GM21360 (cell line): ENCODE data around the gene IRX4.
"Not testable (repeated sequence)": the region's sequence is repeated elsewhere in the genome, so short reads cannot be mapped to it uniquely, and the experiment has no call there.

Source experiments
- ATAC-seq: cut with Tn5 transposase; IDR thresholded peaks from one replicate; pipeline ENCODE4 v1.9.1; 2021; ENCODE audit warnings: mild to moderate bottlenecking, moderate library complexity; ENCODE audit not compliant: unreplicated experiment

IRX4 gene

DNA sequence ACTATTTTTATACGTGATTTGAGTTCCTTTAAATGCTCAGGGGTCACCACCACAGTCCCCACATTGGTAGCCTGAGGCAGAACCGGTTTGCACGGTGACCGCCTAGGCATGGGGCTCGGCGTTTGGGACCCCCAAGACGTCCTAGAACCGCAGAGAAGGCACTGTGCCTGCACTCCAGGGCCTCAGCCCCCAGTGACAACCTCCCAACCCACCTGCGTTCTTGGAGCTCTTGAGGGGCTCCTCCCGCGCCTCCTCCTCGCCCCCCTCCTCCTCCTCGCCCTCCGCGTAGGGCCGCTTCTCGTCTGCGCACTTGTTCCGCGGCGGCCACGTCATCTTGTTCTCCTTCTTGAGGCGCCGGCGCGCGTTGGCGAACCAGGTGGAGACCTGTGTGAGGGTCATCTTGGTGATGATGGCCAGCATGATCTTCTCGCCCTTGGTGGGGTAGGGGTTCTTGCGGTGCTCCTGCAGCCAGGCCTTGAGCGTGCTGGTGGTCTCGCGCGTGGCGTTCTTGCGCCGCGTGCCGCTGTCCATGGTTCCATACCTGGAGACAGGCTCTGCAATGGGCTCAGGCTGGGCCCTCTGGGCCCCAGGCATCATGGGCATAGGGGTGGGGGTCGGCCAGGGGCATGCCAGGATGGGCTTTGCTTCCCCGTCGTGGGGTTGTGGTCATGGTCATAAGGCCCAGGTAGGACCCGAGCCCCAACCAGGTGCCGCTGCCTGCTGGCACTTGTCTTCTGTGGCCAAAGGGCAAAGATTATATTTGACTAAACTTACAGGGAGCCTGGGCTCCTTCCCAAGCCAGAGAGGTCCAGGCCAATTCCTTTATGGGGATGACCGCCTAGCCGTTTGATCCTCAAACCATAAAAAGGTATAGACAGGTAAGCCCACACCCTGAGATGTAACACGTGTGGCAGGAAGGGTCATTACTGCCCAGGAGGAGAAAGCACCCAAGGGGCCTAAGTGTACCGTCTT, 3.1 kb downstream of the IRX4 start:
- no peak for ATAC-seq

DNA sequence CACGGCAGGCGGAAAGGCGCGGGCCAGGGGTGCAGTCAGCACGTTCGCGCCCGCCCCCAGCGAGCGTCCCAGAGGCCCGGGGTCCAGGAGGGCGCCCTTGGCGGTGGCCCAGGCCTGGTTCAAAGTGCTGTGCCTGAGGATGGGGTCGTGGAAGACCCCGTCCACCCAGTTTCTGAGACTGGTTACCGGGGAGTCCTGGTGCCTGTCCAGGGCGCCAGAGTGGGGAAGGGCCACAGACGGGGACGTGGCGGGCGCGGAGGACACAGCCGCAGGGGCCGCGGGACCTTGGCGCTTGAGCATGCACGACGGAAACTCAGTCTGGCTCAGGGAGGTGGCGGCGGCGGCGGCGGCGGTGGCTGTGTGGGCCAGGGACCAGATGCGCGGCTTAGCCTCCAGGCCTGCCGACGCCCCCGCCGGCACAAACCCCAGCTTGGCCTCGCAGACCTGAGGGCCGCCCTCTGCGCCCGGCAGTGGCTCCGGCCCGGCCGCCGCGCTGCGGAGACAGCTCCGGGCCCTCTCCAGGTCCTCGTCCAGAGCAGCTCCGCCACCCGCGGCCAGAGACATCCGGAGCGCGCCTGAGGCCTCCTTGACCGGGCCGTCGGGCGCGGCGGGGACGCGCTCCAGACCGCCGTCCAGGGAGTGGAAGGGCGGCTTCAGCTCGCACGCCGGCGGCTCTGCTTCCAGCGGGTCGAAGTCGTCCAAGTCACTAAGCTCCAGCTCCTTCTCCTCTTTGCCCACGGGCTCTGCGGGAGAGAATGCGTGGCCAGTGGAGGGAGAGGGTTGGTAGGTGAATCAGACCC, 4.5 kb downstream of the IRX4 start:
- ATAC-seq = no peak

DNA sequence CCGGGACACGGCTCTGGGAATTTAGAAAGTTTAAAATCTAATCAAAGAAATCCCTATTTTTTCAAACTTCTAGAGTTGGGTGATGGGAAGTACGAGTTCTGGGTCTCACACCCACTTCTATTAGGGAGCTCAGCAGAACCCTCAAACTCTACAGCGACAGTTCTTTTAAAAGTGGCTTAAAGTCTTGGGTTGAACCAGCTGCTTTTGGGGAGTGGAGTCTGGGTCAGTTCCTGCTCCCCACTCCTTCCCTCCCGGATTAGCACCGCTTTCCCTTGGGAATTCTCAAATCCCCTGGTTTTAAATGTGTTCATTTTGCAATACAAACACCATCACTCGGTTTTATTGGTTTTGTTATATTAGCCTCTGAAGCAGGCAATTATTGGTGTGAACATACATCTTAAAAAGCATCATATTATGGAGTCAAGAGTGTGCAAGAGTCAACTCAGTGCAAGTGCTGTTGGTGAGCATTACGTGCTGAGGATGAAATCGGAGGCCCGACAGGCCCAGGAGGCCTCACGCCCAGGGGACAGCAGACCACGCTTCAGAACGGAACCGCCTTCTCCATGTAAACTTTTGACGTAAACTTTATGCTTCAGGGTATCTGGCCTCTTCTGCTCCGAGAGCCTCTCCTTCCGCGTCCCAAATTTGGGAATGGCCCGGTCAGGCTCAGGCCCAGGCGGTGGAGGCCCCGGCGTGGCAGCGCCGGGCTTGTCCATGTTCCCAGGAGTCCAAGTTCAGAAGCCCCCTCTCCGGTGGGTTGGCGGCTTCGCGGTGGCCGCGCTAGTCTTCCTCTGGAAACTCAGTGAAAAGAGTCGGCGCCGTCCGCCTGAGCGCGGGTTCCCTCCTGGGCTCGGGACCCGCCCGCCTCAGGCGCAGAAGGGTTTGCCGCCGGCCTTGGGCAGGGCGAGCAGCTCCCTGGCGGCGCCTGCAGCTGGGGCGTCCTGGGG, 5.3 kb downstream of the IRX4 start:
- no peak for ATAC-seq

DNA sequence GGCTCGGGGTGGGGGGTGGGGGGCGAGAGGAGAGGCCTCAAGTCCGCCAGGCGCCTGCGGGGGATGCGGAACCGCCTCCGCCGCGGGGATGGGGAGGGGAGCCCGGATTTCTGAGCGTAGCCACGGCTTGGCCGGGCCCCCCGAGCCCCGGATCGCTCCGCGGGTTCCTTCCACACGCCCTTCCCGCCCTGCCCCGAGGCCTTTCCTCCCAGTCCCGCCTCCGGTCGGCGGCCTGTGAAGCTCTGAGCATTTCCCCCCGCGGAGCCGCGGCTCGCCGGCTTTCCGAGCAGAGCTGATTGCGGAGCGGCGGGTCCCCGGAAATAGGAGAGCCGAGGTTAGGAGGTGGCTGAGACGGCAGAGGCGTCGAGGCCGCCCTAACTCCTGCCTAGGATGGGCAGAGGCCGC, 6.1 kb downstream of the IRX4 start:
- ATAC-seq = no peak

DNA sequence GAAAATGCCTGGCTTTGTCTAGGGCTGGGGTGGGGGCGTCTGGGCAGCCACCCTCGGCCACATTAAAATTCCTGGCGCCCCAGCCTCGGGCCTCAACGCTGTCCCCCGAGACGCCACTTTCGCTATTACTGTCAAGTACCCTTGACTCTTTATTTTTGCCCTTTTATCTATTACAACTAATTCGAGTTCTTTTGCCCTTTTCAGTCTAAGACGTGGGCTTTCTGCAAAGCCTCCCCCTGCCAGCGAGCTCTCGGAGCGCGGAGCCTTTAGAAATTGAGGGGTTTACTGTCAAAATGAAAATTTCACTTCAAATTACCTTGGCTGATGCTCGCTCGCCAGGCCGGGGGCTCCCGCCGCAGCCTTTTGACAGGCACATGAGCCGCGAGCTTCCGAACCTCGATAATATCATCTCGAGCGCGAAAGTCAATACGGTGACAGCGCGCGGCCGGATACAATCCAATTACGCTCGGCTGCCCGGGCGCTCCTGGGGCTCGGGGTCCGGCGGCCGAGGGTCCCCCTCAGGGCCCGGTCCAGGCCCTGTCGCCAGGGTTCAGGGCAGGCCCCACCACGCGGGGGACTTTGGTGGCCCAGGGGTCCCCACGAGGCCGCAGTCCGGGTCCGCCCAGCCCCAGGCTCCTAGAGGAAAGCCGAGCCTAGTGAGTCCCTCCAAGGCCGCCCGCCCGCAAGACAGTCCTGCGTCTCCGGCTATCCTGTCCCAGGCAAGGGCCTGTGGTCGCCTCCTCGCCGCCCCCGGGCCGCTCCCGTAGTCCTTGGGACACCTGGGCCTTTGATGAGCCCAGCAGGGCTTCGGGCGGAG, 6.7 kb downstream of the IRX4 start:
- ATAC-seq = no peak

GRCh38 chr5:1875281-1875842, 7.4 kb downstream of the IRX4 start:
- ATAC-seq = no peak

DNA sequence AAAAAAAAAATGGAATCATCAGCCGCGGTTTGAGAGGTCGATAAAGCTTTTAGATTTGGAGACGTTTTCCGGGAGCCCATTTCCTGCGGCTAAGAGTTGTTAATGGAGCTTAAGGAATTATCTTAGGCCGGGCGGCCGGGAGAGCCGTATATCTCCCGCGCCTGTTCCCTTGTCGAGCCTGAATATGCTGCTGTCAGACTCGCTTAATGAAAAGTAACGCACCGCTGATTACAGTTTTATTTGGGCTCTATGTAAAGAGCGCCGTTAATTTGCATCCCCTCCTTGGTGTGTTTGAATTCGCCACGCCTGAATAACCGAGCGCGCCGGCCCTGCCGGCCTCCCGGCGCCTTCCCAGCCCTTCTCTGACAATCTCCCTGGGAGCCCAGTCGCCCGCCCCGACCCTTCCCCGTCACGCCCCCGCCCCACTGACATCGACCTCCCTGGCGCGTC, 7.9 kb downstream of the IRX4 start:
- ATAC-seq = no peak

DNA sequence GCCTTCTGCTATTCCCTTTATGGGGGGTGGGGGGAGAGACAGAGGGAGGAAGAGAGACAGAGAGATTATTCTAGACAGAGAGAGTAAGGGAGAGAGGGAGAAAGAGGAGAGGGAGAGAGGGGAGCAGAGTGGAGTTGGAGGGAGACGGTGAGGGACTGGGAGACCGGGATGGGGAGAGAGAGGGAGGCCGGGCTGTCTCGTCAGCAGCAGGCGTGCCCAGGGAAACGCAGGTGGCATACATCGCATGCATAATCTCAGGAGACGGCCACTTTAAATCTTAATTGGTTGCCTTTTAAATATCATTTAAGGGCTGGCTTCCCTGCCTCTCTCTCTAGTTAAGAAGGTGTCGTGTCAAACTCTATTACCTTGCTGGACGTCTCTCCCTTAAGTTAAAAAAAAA, 8.4 kb downstream of the IRX4 start:
- no peak for ATAC-seq

DNA sequence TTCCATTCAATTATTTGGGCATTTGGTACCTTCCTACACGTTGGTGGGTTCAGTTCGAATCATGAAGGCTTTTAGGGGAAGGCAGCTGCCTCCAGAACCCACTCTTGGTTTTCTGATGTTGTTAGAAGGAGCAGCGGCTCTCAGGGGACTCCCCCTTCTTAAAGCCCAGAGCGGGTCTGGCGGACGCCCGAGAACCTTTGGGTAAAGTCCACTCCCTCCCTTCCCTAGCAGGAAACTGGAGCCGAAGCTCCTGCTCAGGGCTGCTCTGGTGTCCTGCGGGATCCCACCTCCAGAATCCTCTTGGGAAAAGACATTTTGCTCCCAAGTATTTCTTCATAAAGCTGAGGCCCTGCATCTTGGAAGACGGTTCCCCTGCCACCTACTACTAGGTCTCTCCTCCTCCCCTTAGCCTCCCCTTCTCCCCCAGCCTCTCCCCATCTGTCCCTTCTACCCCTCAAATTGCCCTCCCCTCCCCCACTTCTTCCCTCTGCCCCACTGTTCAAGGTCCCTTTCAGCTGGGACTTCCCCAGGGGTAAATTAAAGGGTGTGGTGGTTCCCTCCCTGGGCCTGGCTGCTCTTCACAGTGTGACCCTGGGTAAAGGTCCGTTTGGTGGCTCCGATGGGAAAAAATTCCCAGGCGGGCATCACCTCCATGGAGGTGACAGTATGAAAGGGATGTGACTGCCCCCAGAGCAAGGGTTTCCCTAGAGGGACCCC, 9.3 kb downstream of the IRX4 start:
- no peak for ATAC-seq

DNA sequence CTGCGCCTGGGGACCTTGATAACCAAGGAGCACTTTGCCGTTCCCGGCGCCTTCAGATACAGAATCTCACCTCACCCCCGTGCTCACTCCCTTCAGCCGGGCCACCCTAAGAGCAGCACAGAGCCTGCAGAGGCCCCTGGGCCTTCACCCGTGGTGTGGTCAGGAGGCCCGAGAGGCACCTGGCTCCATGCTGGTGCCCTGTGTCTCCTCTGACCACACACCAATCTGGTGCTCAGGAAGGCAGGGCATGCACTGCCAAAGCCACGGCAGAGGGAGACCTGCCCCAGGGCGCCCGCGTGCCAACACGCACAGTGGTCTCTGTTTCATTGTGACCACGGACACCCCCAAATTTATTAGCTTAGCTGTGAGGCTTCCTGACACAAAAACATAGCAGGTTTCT, 11.3 kb downstream of the IRX4 start:
- no peak for ATAC-seq

DNA sequence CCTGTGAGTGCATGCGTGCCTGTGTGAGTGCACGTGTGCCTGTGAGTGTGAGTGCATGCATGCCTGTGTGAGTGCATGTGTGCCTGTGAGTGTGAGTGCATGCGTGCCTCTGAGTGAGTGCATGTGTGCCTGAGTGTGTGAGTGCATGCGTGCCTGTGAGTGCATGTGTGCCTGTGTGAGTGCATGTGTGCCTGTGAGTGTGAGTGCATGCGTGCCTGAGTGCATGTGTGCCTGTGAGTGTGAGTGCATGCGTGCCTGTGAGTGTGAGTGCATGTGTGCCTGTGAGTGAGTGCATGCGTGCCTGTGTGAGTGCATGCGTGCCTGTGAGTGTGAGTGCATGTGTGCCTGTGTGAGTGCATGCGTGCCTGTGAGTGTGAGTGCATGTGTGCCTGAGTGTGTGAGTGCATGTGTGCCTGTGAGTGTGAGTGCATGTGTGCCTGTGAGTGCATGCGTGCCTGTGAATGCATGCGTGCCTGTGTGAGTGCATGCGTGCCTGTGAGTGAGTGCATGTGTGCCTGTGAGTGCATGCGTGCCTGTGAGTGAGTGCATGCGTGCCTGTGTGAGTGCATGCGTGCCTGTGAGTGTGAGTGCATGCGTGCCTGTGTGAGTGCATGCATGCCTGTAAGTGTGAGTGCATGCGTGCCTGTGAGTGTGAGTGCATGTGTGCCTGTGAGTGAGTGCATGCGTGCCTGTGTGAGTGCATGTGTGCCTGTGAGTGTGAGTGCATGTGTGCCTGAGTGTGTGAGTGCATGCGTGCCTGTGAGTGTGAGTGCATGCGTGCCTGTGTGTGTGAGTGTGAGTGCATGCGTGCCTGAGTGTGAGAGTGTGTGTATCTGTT, 12.1 kb downstream of the IRX4 start:
- not testable (repeated sequence) for ATAC-seq

DNA sequence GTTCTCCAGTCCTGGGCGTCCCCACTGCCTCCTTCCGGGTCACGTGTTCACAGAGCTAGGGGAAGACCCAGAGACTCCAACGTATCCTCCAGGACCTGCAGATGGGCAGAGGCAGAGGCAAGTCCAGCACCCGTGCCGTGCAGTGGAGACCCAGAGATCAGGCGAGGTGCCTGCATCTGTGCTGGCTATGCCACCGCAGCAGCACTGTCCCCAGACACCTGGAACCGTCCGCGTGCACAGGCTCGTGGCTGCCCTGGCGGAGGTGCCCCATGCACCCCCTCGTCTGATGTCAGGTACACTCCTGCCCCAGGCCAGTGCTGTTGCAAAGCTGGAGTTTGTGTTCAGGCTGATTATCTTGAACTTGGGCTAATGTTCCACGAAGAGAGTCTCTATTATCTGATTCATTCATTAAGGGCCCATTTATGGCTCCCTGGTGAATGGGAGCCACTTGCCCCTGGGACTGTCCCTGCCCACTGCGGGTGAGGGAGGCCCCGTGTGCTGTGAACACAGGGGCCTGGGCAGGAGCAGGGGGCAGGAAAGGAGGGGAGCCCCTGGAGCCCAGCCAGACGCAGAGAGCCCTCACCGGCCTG, 13.7 kb downstream of the IRX4 start:
- no peak for ATAC-seq

- no peak for ATAC-seq
Measured at GRCh38 chr5:1867815-1868143, 14.9 kb downstream of the IRX4 start.

GRCh38 chr5:1867114-1867814, 15.5 kb downstream of the IRX4 start:
- no peak for ATAC-seq

DNA sequence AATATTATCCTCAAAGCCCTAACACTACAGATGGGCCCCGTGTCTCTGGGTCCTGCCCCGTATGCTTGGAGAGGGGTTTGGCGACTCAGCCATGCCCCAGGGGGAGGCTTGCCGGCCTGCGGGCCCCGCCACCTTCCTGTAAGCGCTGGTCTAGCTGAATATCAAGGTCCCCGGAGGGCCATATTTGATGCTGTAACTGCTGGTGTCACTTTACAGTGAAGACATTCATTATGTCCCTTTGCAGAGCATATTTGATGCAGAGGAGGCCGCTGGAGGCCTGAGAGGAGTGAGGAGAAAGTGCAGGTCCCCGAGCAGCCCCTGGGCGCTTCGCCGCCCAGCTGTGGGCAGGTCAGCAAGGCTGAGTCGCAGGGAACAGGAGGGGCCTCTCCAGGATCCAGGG, 16.8 kb downstream of the IRX4 start:
- no peak for ATAC-seq

DNA sequence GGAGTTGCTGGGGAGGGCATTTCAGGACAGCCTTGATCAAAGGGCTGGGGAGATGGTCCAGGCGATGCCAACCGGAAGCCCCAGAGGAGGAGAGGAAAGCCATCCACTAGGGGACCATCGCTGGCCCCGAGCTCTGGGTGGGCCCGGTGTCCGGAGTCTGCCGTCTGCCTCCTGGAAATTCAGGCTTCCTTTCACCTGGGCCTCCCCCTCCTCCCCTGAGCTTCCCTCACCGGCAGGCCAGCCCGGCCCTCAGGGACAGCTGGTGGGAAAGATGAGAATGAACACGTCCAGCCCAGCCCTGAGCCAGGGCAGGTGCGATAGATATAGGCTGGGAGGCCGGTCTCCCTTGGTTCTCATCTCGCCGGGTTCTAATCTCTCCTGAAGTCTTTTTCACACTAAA, 17.2 kb downstream of the IRX4 start:
- ATAC-seq = no peak

- no peak for ATAC-seq
Measured at GRCh38 chr5:1864896-1865440, 17.8 kb downstream of the IRX4 start.
